Kidney (tissue), 14 donors: ENCODE measurements around the gene DAB1. TPM values are rescaled to one million over a fixed set of nuclear protein-coding genes. Genes with fewer than 3 reads are reported as not detected.

Experiments used
- DNase-seq, 5 donors: peaks; one replicate each; pipeline ENCODE4 v3.0.0-alpha.2; 2013 to 2020
- FAIRE-seq: peaks from 2 replicates; lab custom pipeline; 2012; peaks lifted over from hg19 to GRCh38; lab: Jason Lieb, UNC
- H3K27ac ChIP-seq, 2 donors: one replicate each; pipeline ENCODE4 v1.7.0; 2013; ENCODE audit warnings: low read depth in 2 of 2, low read length in 2 of 2, inconsistent platforms in 1 of 2
- H3K27me3 ChIP-seq: one replicate; pipeline ENCODE4 v1.7.1; 2013; ENCODE audit warnings: low read length, inconsistent platforms; ENCODE audit not compliant: control insufficient read depth, insufficient read depth
- H3K36me3 ChIP-seq, 3 donors: one replicate each; pipeline versions ENCODE4 v1.7.0 to v1.7.1; 2013; ENCODE audit warnings: low read length in 3 of 3, control low read depth in 1 of 3, inconsistent platforms in 1 of 3; ENCODE audit not compliant: insufficient read depth in 3 of 3, control insufficient read depth in 2 of 3
- H3K4me1 ChIP-seq, 3 donors: one replicate each; pipeline versions ENCODE4 v1.7.0 to v1.7.1; 2013; ENCODE audit warnings: low read length in 3 of 3, inconsistent platforms in 1 of 3, low read depth in 1 of 3; ENCODE audit not compliant: control insufficient read depth in 2 of 3, insufficient read depth in 2 of 3
- H3K4me3 ChIP-seq, 3 donors: one replicate each; pipeline versions ENCODE4 v1.7.0 to v1.8.1; 2013; ENCODE audit warnings: low read length in 3 of 3, control low read depth in 1 of 3, inconsistent platforms in 1 of 3
- H3K9ac ChIP-seq, 3 donors: one replicate each; pipeline versions ENCODE4 v1.7.0 to v1.7.1; 2013; ENCODE audit warnings: low read length in 3 of 3, control low read depth in 1 of 3, inconsistent platforms in 1 of 3
- H3K9me3 ChIP-seq, 3 donors: one replicate each; pipeline versions ENCODE4 v1.7.0 to v1.7.1; 2013; ENCODE audit warnings: low read length in 3 of 3, control low read depth in 1 of 3, inconsistent platforms in 1 of 3; ENCODE audit not compliant: control insufficient read depth in 2 of 3, insufficient read depth in 1 of 3
- CTCF ChIP-seq: IDR thresholded peaks from 3 replicates; pipeline ENCODE4 v1.5.1; 2012; ENCODE audit warnings: mild to moderate bottlenecking, moderate library complexity, borderline replicate concordance; ENCODE audit not compliant: insufficient read depth; ENCODE audit errors: extremely low read depth
- intact Hi-C: fragments of 100-400 bp; cut with DNase I; formaldehyde crosslinking; loops from one replicate; pipeline ENCODE4 v1.11.1; 2022
- polyA plus RNA-seq: library from polyadenylated mRNA; stranded (reverse); fragments of 350-450 nt; fragmentation: Illumina TruSeq; extraction: RNeasy Lipid Tissue Mini Kit (QIAGEN cat#74804); gene quantifications from one replicate; pipeline ENCODE4 v1.2.3, GENCODE V29; 2014; ENCODE audit warnings: low read depth, low replicate concordance; ENCODE audit not compliant: insufficient read depth
- total RNA-seq: library from RNA; stranded (reverse); fragmentation: NEBNext Ultra II Directional; extraction: Animal tissue kit (Norgen Biotek cat#: 25700); gene quantifications from one replicate; pipeline ENCODE4 v1.2.1, GENCODE V29; 2021
- donor health status: control.
- donor health status: control.
- donor health status: control.
- donor health status: control.
- donor health status: control.
- donor health status: DM: yes; HTN: yes; CAD: no.
- donor health status: Normal renal cell carcinoma (clear cell type).

Gene DAB1
- total and polyA plus RNA-seq, 2 donors from 2014 or later = 2.3 TPM; not detected in 1

GRCh38 chr1:57188168-57188567 is 235.7 kb downstream of the DAB1 start:
- DNase-seq = no peak
- H3K36me3 ChIP-seq = no peaks in the 10 kb centered on the region
- intact Hi-C loops = no loop called here
- no peaks in the 10 kb centered on the region for H3K4me1 ChIP-seq
- FAIRE-seq = no peak
- H3K9me3 ChIP-seq = no peaks in the 10 kb centered on the region
- no peaks in the 10 kb centered on the region for H3K27me3 ChIP-seq
- H3K27ac ChIP-seq = no peak overlapping the region
- H3K4me3 ChIP-seq = no peak overlapping the region
- TF ChIP-seq CTCF = no peak
- no peak overlapping the region for H3K9ac ChIP-seq

- Histone ChIP-seq H3K9me3 (no peaks in the 10 kb centered on the region), H3K27ac (no peak overlapping the region), H3K27me3 (no peaks in the 10 kb centered on the region), H3K36me3 (no peaks in the 10 kb centered on the region), H3K4me3 (no peak overlapping the region), H3K4me1 (no peaks in the 10 kb centered on the region), H3K9ac (no peak overlapping the region)
- no peak for TF ChIP-seq CTCF
- no peak for FAIRE-seq
- intact Hi-C loops = no loop called here
- no peak for DNase-seq
These were observed 237.4 kb downstream of the DAB1 start for GRCh38 chr1:57186455-57186854.

- H3K4me3 ChIP-seq = no peak overlapping the region
- H3K9ac ChIP-seq = no peak overlapping the region
- H3K27me3 ChIP-seq = no peaks in the 10 kb centered on the region
- FAIRE-seq (no peak), DNase-seq (no peak)
- H3K36me3 ChIP-seq = no peaks in the 10 kb centered on the region
- TF ChIP-seq CTCF = no peak
- intact Hi-C loops = no loop called here
- no peaks in the 10 kb centered on the region for H3K4me1 ChIP-seq
- H3K9me3 ChIP-seq = no peaks in the 10 kb centered on the region
- H3K27ac ChIP-seq = no peak overlapping the region
These were observed 244.9 kb downstream of the DAB1 start for GRCh38 chr1:57179001-57179400.

- no peak overlapping the region for H3K4me3 ChIP-seq
- no peak overlapping the region for H3K9ac ChIP-seq
- no peak for DNase-seq
- no peaks in the 10 kb centered on the region for H3K27me3 ChIP-seq
- no peak for FAIRE-seq
- intact Hi-C loops = no loop called here
- no peaks in the 10 kb centered on the region for H3K9me3 ChIP-seq
- TF ChIP-seq CTCF = no peak
- no peak overlapping the region for H3K27ac ChIP-seq
- H3K36me3 ChIP-seq = no peaks in the 10 kb centered on the region
- H3K4me1 ChIP-seq = no peaks in the 10 kb centered on the region
These were observed 248.4 kb downstream of the DAB1 start for GRCh38 chr1:57175506-57175905.
